ENCODE measurements around the gene CLIC1. TPM values are rescaled to one million over a fixed set of nuclear protein-coding genes. Genes with fewer than 3 reads are reported as not detected.

CLIC1 gene
- total RNA-seq, 2 donors from 2014 or later = 502 to 513 TPM

GRCh38 chr6:31728767-31729514, 7.4 kb downstream of the CLIC1 start, which contains the start of gene DDAH2:
DDAH2 (minus strand) TSS chr6:31729299; CDS start chr6:31729161, 138 bp downstream.
- DNase-seq (peak; percentile 48 to 54), ATAC-seq (peak; percentile 59)
- intact Hi-C loops (cut with DNase I, micrococcal nuclease) = no loop called here

- DNase-seq (no peak), ATAC-seq (no peak)
- intact Hi-C loops (cut with DNase I, micrococcal nuclease) = no loop called here
Observed at GRCh38 chr6:31727717-31728671, 8.3 kb downstream of the CLIC1 start.

- DNase-seq = no peak
- ATAC-seq = peak; percentile 21
Observed at GRCh38 chr6:31727034-31727716, 9.2 kb downstream of the CLIC1 start.

GRCh38 chr6:31725502-31726350, 10.6 kb downstream of the CLIC1 start:
- intact Hi-C loops (cut with DNase I, micrococcal nuclease) = no loop called here
- DNase-seq (no peak), ATAC-seq (no peak)

More at GRCh38 chr6:31727034-31727716, 9.2 kb downstream of the CLIC1 start:
- intact Hi-C loops (cut with DNase I, micrococcal nuclease) = no loop called here

GRCh38 chr6:31723980-31724691, 12.2 kb downstream of the CLIC1 start:
- ATAC-seq = no peak
- no peak for DNase-seq
- intact Hi-C loops (cut with DNase I, micrococcal nuclease) = no loop called here

GRCh38 chr6:31723245-31723979, 12.9 kb downstream of the CLIC1 start, which contains the start of gene MPIG6B:
MPIG6B (plus strand) TSS chr6:31723373; CDS start chr6:31723384, 11 bp downstream.
- intact Hi-C loops (cut with DNase I, micrococcal nuclease) = no loop called here
- DNase-seq (no peak), ATAC-seq (no peak)

GRCh38 chr6:31722173-31722572, 14.2 kb downstream of the CLIC1 start:
- ATAC-seq (peak; percentile 12), DNase-seq (no peak)
- intact Hi-C loops (cut with DNase I, micrococcal nuclease) = no loop called here

- no peak for ATAC-seq
- no peak for DNase-seq
- intact Hi-C loops (cut with DNase I, micrococcal nuclease) = no loop called here
Observed at GRCh38 chr6:31721351-31722020, 14.8 kb downstream of the CLIC1 start, which contains the start of gene LY6G6C. LY6G6C (minus strand) TSS chr6:31721746; CDS start chr6:31721679, 67 bp downstream.

GRCh38 chr6:31720196-31720770, 16.0 kb downstream of the CLIC1 start:
- ATAC-seq (peak; percentile 15), DNase-seq (no peak)
- intact Hi-C loops (cut with DNase I, micrococcal nuclease) = no loop called here

- DNase-seq = no peak
- ATAC-seq = no peak
- intact Hi-C loops (cut with DNase I, micrococcal nuclease) = no loop called here
Observed at GRCh38 chr6:31719001-31719400, 17.3 kb downstream of the CLIC1 start.

GRCh38 chr6:31718265-31718664, 18.1 kb downstream of the CLIC1 start:
- ATAC-seq (peak; percentile 84), DNase-seq (peak in 1 of 2 donors; percentile 74)
- intact Hi-C loops (cut with DNase I, micrococcal nuclease) = no loop called here

GRCh38 chr6:31717499-31718222, 18.7 kb downstream of the CLIC1 start:
- ATAC-seq (no peak), DNase-seq (no peak)
- intact Hi-C loops (cut with DNase I, micrococcal nuclease) = no loop called here

GRCh38 chr6:31715022-31715958, 21.0 kb downstream of the CLIC1 start, which contains the start of gene LY6G6D:
LY6G6D (plus strand) TSS chr6:31715348; CDS start chr6:31715356, 8 bp downstream.
- no peak for ATAC-seq
- no peak for DNase-seq
- intact Hi-C loops (cut with DNase I, micrococcal nuclease) = no loop called here
